HG03064 (cell line): ENCODE measurements around the gene IRF4.
A peak's percentile ranks its signal among the peaks of the same experiment; 100 is the strongest.

Experiments
- ATAC-seq: cut with Tn5 transposase; IDR thresholded peaks from one replicate; pipeline ENCODE4 v1.9.1; 2021; ENCODE audit warnings: low read depth; ENCODE audit not compliant: unreplicated experiment

The IRF4 gene

DNA sequence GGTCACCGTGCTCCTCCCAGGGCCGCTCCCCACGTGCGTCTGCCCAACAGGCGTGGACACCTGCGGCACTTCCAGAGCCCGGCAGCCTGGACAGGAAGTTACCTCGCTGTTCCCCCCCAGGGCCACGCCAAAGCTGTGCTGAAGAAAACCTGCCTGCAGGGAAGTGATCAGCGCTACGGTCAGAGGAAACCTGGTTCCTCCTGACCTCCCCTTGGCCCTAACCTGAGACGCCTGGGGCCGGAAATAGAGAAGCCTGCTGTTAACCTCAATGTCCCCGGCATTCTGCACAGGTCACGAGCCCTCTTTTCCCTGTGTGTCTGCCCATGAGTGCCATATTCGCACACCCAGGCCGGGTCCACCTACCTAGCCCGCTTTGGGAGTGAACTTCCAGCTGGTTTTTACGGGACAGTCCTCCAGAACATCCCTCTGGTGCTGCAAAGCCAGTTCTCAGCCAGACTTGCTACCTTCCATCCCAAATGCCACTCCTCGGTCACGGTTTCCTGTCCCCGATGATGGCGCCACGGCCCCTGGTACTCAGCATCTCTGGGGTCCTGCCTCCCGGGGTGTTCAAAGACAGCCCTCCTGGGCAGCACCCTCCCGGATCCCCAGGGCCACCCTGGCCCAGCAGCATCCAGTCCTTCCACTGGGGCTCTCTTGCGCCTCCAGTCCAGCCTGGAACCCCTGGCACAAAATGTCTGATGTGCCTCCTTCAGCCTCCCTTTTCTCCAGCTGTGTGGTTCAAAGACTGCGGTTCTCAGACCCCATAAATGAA, 12.0 kb upstream of the IRF4 start:
- ATAC-seq = peak; percentile 60

DNA sequence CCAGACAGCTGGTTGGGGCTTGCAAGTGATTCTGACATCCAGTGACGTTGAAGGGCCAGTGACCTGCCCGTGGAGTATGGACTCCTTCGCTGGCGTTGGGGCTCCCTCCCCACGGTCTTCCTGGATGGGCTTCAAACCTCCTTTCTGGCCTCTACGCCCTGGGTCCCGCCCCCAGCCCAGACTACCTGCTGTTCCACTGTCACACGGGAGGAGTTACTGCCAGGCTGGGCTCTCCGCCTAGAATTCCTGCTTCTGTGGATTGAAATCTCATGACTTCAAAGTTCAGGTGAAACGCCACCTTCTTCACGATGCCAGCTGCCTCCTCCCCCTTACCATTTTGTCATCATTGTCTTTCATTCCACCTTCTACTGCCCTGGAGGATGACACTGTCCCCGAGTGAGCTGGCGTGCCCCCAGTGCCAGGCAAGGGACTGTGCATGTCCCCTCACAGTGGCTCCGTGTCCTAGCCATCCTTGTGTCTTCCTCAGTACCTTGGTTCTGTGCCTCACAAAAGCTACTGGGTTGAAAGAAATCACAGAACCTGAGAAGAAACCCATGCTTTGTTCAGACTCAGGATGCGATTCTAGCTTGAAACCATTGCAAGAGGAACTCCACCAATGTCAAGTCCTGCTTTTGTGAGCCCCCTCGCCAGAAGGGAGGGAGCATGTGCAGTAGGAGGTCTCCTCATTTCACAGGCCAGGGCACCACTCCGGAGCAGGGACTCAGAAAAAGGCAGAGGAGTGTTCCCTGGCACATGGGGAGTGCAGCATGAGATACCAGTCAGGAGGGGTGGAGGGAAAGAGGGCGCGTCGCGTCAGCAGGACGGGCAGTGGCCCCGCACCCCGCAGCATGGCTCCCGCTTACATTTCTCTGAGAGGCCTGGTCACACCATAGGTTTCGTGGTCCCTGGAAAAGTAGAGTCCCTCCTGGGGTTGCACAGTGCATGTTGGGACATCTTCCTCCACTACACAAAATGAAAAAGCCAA, 11.0 kb upstream of the IRF4 start:
- no peak for ATAC-seq

DNA sequence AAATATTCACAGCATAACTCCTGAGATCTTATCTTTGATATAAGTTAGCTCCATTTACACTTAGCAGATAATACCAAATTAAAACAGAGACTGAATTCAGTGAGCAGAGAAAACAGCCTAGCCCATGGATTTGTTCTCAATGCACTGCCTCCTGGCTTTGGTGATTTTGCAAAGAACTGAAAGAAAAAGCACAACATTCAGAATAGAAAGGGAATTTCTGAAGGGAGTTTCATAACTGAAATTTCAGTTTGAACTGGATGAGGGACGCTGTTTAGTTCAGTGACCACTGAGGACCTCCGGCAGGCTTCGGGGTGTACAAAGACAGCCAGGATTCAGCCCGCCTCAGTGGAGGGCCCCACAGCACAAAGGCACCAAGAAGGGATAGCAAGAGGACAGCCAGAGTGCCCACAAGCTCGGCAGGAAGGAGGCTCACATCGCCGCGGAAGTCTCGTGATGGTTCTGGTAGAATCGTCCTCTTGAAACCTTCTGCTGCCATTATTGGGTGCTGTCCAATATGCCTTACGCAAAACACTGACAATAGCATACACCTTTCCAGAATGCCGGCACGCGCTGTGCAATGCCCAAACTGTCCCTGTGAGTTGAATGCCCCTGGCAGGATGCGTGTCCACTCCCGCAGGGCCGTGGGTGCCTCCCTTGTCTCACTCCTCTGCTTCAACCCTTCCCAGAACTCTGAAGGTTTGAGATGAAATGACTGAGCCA, 9.7 kb upstream of the IRF4 start:
- no peak for ATAC-seq

DNA sequence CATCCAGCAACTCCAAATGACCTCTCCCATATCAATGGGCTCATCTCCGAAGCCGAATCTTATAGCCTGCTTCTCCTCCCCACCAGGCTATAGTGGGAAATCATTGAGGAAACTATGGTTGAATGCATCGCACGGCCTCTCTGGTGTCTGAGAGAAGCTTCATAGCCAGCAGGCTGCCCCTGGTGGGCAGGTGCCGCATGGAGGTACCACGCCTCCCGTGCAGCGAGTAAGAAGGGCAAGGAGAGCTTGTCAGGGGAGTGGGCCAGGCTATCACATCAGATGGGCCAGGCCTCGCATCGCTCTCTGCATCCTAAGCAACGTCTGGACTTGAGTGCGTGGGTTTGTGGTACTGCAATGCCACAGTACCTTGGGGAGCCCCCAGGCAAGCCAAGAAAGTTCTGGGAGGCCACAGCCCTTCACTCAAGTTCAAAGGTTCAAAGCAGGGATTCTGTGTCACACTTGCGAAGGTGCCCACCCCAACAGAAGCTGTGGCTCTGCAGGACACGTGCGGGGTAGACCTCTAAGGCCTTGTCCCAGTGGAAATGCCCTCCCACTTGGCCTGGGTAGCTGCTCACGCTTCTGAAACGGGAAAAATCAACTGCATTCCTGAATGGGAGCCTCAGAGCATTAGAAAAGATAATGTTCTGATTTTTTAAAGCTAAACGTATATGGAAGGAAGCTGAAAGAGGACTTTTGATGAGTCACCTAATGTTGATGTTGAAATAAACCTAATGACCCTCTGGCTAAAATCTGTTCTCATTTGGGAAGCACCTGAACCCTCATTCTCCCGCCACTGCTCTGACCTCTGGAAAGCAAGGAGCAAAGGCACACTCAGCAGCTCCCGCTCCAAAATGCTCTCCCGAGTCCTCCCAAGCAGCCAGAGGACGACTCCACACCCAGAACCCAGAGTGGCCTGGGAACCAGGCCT, 8.4 kb upstream of the IRF4 start:
- ATAC-seq = no peak

DNA sequence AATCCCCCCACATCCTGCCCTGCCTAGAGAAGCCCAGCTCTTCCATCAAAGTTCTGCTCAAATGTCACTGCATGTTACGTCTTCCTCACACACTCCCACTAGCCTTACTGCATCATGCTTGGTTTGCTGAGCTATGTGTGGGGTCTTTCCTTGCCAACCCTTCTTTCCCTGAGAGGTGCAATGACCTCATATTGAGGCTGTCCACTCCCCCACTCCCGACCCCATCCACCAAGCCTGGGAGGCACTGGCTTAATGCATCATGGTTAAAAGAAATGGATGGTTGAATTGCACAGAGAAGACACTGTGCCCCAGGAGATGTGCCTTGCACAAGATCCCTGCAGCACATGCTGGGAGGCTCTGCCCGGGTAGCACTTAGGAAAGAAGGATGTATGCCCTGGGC, 7.7 kb upstream of the IRF4 start:
- no peak for ATAC-seq

DNA sequence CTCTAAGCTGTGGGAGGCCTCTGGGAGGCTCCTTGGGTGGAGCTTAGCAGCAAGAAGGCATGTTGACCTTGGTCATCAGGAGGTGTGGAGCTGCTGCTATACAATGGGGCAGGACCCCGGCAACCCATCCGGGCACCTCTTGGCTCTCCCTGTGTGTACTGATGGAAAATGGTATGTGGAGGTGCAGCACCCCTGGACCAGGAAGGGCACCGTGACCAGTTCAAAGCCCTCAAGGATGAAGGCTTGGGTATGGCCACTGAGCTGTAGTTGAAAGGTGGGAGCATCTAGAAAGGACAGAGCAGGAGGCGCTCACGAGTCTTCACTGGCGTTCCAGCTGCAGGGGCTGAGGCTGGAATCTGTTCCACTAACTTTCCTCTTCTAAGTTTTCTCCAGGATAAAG, 6.7 kb upstream of the IRF4 start:
- no peak for ATAC-seq

DNA sequence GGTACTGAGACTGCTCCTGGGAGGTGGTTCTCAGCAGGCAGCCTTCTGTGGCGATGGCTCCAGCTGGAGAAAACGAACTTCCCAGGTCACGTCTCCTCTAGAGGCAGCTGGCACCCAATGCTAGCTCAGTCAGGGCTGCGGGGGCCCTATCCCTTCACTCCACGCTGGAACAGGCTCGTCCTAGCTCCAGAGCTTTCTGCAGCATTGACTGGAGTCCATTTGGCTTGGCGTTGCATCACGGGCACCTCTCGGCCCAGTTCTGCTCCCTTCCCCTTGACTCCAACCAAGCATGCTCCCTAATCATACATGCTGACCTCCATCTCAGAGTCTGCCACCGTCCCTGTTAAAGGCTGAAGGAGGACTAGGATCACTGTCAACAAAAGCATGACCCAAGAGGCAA, 5.9 kb upstream of the IRF4 start:
- ATAC-seq = no peak

DNA sequence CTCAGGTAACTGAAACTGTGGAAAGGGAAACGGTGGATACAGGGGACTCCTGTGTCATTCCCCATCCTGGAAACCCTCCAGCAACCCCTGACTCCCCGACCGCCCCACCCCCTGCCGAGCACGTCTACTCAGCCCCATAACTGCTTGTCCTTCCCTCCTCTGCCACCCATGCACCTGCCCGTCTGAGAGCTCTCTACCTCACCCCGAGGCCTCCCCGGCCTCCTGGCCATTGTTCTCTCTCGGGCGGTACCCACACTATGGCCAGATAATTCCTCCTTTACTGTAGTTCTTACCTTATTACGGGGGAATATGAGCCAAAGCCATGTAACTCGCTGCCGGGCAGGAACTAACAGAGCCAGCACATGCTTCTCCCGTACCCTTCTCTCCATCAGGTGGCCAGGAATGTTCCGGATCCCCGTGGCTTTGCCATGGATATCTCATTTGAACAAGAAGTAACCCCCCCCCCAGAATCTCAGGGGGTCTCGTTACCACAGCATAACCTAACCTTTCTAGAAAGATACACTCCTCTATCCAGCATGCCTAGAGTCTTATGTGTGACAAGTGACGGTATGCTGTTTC, 4.8 kb upstream of the IRF4 start:
- ATAC-seq = no peak

DNA sequence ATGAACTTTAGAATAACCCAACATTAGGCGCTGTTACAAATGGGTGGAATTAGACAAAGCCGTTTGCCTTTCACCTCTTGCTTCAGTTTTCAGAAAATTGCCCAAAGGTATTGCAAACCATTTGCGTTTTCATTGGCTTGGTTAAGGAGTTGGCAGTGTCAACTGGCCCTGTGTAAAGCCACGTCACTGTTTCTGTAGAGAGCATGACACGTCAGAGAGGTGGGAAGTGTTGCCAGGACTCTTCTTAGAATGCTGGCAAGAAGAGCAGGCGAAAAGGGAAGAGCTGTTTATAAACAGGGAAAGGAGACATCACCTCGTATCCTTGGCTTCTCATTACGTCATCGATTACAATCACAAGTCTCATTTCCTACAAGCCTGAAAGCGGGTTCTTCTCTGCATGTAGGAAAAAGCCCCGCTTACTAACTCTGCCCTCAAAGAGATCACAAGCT, 4.2 kb upstream of the IRF4 start:
- no peak for ATAC-seq

DNA sequence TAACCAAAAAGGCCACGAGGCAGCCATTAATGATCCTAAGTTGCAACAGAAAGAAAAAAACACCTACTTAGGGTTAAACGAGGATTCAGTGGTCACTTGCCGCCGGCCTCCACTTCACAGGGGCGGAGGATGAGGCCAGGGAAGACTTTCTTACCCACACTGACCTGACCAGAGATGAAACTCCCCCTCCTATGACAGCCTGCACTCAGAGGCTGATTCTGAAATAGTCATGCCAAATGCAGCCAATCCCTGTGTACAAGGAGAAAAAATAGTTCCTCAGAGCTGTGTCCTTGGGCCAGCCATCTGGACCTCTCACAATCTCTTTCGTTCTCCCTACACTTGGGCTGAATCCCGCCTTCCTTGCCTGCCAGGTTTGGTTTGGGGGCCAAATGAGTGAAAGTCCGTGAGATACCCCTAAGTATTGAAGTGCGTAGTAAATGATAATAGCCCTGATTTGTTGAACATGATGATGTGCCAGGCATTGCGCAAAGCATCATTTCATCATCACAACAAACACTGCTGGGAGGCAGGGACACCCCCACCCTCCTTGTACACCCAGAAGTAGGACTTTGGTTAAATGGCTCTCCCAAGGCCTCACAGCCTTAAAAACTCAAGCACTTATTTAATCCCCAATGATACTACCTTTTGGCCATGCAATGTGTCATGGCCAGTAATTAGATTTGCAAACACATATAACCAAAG, 3.2 kb upstream of the IRF4 start:
- no peak for ATAC-seq

DNA sequence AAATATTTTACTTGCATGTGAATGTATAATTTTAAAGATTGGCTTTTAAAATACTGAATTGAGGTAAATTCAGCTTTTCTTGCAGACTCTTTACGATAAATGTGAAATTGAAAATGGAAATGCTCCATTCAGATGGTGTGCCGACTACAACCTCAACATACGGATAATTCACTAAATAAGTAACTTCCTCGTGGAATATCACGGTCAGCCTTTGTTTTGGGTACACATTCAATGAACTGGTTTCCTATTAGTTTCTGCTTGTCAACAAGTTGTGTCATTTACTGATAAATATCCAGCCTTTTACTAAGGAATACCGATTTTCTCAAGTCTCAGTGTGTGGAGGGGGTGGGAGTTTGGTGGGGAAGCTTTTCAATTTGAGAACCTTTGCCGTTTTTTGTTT, 2.4 kb upstream of the IRF4 start:
- no peak for ATAC-seq

DNA sequence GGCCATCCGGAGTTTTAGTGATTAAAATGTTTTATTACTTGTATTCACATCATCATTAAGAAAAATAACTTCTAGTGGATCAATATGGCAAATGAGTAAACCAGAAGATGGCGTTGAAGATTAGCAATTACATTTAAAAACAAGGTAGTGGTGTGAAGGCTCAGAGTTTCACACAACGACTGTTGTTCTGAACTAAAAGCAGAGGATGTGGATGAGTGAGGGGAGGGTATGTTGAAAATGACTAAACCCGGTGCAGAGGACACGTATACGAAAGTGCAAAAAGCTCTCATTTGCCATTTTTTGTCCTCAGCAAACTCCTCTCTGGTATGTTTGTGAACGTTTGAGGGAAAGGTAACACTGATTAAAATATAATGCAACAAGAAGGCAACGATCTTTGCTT, 1.9 kb upstream of the IRF4 start:
- peak; percentile 35 for ATAC-seq

DNA sequence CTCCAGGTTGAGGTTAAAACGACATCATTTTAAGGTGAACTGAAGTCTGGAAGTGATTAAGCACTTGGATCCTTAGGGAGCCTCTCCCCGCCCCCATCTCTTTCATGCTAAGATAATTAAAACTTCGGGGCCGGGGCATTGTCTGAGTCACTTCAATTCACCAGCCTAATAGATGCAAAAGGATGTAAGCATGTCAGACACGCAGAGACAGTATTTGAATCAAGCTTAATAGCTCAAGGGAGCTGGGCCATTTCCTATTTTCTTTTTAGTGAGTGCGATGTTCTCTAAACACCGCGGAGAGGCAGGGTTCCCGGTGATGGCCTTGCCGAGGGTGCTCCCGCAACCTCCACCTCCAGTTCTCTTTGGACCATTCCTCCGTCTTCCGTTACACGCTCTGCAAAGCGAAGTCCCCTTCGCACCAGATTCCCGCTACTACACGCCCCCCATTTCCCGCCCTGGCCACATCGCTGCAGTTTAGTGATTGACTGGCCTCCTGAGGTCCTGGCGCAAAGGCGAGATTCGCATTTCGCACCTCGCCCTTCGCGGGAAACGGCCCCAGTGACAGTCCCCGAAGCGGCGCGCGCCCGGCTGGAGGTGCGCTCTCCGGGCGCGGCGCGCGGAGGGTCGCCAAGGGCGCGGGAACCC, 516 bp upstream of the IRF4 start:
- no peak for ATAC-seq

DNA sequence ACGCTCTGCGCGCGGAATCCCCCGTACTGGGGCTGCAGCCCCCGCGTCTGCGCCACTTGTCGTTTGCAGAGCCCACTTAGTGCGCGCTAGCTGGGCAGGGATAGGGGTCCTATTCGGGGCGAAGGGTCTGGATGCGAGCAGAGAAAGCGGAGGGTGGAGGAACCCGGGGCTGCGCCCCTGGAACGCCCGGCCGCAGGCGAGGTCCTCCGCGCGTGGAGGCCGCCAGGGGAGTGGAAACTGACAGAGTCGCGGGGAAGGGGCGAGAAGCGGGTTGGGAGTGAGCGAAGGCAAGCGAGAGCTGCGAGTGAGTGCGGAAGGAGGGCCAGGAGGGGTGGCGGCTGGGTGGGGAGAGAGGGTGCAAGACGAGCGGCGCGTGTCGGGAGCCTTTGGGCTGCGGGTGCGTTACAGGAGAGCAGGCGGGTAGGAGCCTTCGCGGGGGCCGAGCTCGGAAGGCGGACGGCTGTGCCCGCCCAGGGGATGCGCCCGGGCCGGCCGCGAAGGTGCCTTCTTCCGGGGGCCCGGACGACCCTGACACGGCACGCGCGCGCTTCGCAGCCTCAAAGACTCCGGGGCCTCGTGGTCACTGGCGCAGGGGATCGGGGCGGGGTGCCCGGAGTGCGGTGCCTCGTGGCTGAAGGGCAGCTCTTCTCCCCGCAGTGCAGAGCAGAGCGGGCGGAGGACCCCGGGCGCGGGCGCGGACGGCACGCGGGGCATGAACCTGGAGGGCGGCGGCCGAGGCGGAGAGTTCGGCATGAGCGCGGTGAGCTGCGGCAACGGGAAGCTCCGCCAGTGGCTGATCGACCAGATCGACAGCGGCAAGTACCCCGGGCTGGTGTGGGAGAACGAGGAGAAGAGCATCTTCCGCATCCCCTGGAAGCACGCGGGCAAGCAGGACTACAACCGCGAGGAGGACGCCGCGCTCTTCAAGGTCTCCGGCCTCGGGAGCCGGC, 1.2 kb downstream of the IRF4 start:
- ATAC-seq = no peak

DNA sequence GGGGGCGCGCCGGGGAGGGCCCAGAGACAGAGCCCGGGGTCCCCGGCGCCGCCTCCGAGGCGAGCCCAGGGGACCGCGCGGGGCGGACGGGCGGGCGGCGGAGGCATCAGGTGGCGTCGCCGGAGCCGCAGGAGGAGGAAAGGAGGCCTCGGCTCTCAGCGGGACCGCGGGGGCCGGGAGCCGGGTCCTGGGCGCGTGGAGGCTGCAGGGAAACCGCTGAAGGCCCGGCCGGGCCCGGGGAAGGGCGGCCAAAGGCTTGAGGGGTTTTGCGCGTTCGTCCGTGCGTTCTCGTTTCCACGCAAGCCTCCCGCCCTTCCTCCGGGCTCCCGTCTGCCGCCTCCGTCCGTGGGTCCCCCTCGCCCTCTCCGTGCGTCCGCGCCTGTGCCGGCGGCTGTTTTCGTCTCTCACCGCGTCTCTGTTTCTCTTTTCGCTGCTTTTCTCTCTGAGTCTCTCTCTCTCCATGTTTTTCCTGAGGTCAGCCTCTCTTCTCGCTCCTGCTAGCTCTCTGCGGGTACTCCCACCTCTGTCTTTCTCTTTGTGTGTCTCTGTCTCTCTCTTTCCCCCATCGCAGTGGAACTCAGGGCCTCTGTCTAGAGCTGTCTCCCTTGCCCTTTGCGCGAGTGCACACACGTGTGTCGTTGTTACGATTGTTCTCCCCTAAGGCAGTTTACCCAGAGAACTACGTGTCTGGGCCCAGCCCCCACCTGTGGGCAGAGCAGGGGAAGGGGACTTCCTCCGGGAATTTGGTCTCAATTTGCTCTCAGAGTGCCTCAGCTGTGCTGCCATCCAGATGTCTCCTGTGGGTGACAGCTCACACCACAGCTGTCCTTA, 2.1 kb downstream of the IRF4 start:
- no peak for ATAC-seq

DNA sequence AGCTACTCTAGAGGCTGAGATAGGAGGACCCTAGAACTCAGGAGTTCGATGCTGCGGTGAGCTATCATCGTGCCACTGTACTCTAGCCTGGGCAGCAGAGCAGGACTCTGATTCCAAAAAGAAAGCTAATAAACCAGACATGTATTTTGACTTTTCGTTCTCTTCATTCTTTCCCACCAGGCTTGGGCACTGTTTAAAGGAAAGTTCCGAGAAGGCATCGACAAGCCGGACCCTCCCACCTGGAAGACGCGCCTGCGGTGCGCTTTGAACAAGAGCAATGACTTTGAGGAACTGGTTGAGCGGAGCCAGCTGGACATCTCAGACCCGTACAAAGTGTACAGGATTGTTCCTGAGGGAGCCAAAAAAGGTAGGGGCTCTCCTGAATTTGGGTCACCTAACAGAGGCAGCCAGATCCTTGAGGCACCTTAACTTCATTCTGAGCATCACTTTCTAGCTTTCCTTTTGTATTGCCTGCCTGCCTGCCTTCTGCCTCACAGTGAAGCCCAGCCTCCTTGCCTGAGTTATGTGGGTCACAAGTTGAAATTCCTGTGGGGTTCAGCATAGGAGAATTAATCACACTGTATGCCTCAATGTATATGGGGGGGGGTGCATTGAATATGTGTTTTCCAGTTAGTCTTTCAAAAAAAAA, 3.2 kb downstream of the IRF4 start:
- no peak for ATAC-seq
